Fibroblast of skin of abdomen (primary cell): ENCODE results near the gene STRADA.

Experiments used
- DNase-seq: peaks from one replicate; pipeline ENCODE4 v3.0.0-alpha.2; 2013

Gene STRADA

GRCh38 chr17:63700528-63701455, 40.8 kb downstream of the STRADA start:
- DNase-seq = peak; percentile 62

DNA sequence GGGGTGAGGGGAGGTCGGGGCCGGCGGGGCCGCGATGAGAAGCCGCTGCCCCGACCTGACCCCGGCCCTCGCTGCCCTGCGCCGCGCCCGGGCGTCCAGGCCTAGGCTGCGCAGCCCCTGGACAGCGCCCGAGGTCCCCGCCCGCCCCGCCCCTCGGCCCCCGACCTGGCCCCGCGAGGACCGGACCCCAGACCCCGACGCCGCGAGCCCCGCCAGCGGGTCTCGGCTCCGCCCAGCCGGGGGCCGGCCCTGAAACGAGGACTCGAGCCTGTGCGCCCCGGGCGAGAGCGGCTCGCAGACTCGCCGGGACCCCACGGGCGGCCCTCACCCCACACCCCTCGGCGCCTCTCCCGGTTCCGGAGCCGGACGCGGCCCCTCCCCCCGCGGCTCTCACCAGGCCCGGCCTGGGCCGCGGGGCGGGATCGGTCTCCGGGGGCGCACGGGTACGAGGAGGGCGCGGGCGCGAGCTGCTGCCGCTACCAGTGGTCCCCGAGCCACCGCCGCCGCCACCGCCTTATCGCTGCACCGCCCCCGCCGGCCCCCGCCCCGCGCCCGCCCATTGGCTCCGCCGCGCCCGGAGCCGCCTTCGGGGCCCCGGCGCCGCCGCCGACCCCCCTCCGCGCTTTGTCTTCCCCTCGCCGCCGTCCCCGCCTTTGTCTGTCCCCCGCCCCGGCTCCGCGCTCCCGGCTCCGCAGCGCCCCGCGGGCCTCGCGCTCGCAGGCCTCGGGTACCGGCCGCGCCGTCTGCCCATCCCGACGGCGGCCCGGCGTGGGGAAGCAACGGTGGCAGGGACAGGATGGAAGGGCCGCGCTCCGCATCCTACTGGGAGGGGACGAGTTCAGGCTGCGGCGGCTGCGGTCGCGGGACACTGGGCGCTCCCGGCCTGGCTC, 41.7 kb downstream of the STRADA start, which contains the start of gene LIMD2:
TSS of gene LIMD2 (minus strand) at position 488 of the 890 bp plus-strand sequence. CDS start 827 bp downstream, outside the sequence.
- peak; percentile 69 for DNase-seq

- DNase-seq = peak; percentile 67
These were observed 42.5 kb downstream of the STRADA start for GRCh38 chr17:63698886-63699637.

- no peak for DNase-seq
These were observed 43.2 kb downstream of the STRADA start for GRCh38 chr17:63698381-63698885.

- DNase-seq = peak; percentile 16
These were observed 44.0 kb downstream of the STRADA start for GRCh38 chr17:63697341-63698286.

DNA sequence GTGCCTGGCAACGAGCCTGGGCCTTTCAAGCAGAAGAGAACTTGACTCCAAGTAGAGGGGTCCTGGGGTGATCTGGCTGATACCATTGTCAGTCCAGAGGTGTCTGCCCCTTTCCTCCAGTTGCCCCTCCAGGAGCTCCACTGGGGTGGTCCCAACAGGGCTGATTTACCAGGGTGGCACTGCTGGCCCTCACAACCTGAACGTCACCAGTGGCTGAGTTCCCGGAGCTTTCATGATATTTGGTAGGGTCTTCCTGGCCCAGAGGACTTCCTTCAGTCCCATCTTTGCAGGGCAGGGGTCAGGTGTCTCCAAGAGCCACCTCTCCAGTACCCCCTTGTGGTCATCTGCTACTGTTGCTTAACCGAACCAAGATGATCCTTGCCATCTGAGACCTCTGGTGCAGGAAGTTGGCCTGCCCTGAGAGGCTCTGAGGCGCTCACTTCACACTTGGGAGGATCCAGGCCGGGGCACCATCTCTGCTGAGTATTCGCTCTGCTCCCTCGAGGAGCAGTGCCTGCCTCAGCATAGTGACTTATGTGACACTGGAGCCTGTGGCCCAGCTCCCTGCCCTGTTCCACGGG, 45.1 kb downstream of the STRADA start:
- DNase-seq = peak; percentile 28

GRCh38 chr17:63695889-63696288, 45.7 kb downstream of the STRADA start:
- no peak for DNase-seq

DNA sequence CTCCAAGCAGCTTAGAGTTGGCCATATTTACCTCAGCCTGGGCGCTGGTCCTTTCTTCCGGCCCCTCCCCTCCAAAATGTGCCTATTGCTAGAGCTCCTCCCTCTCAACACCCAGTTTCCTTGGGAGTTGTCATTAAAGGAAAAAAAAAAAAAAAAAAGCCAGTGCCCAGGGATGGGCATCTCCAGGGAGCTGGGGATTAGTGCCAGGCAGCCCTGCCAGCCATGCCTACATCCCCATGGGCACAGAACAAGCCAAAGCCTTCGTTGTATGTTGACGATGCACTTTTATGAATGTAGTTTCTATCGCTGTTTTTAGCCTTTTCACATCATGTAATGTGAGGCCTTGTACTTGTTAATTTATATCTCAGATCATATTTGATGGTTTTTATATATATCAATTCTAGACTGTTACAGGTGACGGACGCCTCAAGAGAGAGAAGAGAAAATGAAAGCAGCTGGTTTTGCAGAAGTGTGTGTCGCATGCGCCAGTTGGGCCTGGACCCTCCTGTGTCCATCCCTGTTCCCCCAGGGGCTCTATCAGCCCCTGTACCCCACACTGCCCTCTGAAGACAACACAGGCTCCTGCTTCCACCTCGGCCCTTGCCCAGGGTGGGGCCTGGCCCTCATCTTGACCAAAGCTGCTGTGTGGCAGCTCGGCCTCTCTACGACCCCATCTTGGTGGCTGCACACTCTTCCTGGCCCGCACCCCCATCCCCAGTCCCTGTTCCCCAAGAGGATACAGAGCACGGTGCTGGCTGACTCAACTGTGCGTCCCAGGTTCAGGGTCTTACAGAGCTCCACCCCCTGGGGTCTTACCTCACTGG, 46.4 kb downstream of the STRADA start:
- no peak for DNase-seq

- peak; percentile 12 for DNase-seq
These were observed 47.2 kb downstream of the STRADA start for GRCh38 chr17:63694229-63694949.

DNA sequence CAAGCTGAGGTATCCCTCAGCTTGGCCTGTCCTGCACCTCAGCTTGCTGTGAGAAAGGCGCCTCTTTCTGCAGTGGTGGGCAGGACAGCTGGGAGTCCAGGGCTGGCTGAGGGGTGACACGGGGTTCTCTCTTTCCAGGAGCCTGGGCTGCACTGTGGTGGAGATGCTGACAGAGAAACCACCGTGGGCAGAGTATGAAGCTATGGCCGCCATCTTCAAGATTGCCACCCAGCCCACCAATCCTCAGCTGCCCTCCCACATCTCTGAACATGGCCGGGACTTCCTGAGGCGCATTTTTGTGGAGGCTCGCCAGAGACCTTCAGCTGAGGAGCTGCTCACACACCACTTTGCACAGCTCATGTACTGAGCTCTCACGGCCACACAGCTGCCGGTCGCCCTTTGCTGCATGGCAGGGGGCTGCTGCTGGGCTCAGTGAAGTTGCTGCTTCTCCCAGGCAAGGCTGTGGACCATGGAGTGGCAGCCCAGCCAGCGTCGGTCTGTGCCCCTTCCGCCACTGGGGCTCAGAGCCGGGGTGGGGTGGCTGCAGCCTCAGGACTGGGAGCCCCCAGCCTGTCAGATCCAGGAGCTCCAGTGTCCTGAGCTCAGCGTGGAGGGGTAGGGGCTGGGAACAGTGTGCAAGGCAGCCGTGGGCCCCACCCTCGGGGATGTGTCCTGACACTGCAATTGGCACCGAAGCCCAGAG, 48.0 kb downstream of the STRADA start:
- DNase-seq = no peak

- DNase-seq = no peak
These were observed 49.3 kb downstream of the STRADA start for GRCh38 chr17:63692195-63692816.

GRCh38 chr17:63689479-63689878, 52.1 kb downstream of the STRADA start:
- no peak for DNase-seq

DNA sequence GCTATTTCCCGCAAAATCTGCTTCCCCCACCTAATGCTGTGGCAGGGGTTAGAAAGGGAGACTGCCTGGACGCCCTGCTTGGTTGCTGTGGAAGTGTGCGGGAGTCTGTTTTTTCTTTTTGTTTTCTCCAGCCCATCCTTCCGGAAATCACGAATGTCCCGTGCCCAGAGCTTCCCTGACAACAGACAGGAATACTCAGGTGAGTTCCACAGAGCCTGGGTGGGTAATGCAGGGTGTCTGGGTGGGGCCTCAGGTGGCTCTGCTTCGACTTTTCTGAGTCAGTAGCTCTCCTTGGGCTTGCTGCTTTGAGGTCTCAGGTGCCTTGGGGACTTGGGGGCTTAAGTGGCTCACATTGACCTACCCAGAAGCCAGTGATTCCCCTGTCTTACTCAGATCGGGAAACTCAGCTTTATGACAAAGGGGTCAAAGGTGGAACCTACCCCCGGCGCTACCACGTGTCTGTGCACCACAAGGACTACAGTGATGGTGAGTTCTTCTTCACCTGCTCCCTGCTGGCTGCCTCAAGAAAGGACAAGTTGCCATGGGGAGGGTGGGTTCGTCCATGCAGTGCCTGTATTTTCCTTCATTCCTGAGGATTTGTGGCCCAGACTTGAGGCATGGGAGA, 53.1 kb downstream of the STRADA start:
- DNase-seq = no peak

GRCh38 chr17:63686138-63686685, 55.4 kb downstream of the STRADA start:
- DNase-seq = no peak

GRCh38 chr17:63685578-63685977, 56.0 kb downstream of the STRADA start:
- no peak for DNase-seq

DNA sequence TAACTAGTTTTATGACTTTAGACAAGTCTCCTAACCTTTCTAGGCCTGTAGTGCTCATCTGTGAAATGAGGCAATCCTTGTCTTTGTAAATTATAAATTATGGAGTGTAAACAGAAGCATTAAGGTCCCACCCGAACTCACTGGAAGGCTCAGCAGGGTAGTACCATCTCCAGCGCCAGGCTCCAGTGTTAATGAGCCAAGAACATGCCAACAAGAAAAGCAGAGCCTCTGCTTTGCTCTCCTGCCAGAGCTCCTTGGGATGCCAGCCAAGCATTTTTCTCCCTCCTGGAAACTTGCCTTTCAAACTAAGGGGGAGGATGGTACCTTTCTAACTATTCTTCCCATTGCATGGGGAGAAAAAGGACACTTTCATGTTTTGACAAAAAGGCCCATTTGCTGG, 56.6 kb downstream of the STRADA start:
- no peak for DNase-seq

GRCh38 chr17:63682981-63683380, 58.6 kb downstream of the STRADA start:
- no peak for DNase-seq
